ENCODE results near the gene GPNMB.

Gene GPNMB

GRCh38 chr7:23230641-23231101 is 15.9 kb upstream of the GPNMB start:
- DNase-seq (ENCODE audit: low read depth in 2 of 2), result no peak

GRCh38 chr7:23232966-23233365 is 13.6 kb upstream of the GPNMB start:
- DNase-seq (ENCODE audit: low read depth in 2 of 2), result no peak

GRCh38 chr7:23234569-23235296 is 11.8 kb upstream of the GPNMB start:
- DNase-seq (ENCODE audit: low read depth in 2 of 2), result no peak

- no peak for DNase-seq (ENCODE audit: low read depth in 2 of 2)
Observed at GRCh38 chr7:23235813-23236221, 10.8 kb upstream of the GPNMB start.

- no peak for DNase-seq (ENCODE audit: low read depth in 2 of 2)
Observed at GRCh38 chr7:23237000-23237399, 9.6 kb upstream of the GPNMB start.

- DNase-seq (ENCODE audit: low read depth in 2 of 2), result no peak
Observed at GRCh38 chr7:23238983-23239652, 7.5 kb upstream of the GPNMB start.

GRCh38 chr7:23239698-23240097 is 6.9 kb upstream of the GPNMB start:
- no peak for DNase-seq (ENCODE audit: low read depth in 2 of 2)

GRCh38 chr7:23242321-23242720 is 4.3 kb upstream of the GPNMB start:
- DNase-seq (ENCODE audit: low read depth in 2 of 2), result no peak

GRCh38 chr7:23242935-23243334 is 3.6 kb upstream of the GPNMB start:
- DNase-seq (ENCODE audit: low read depth in 2 of 2), result no peak

- DNase-seq (ENCODE audit: low read depth in 2 of 2), result no peak
Observed at GRCh38 chr7:23247046-23247602, 549 bp downstream of the GPNMB start.

GRCh38 chr7:23247603-23248335 is 1.2 kb downstream of the GPNMB start:
- no peak for DNase-seq (ENCODE audit: low read depth in 2 of 2)

- no peak for DNase-seq (ENCODE audit: low read depth in 2 of 2)
Observed at GRCh38 chr7:23249486-23249885, 2.9 kb downstream of the GPNMB start.

GRCh38 chr7:23254051-23254681 is 7.6 kb downstream of the GPNMB start:
- DNase-seq (ENCODE audit: low read depth in 2 of 2), result no peak

GRCh38 chr7:23256731-23257130 is 10.2 kb downstream of the GPNMB start:
- DNase-seq (ENCODE audit: low read depth in 2 of 2), result no peak

GRCh38 chr7:23260371-23260770 is 13.8 kb downstream of the GPNMB start:
- DNase-seq (ENCODE audit: low read depth in 2 of 2), result no peak

- DNase-seq (ENCODE audit: low read depth in 2 of 2), result no peak
Observed at GRCh38 chr7:23261843-23262452, 15.4 kb downstream of the GPNMB start.

GRCh38 chr7:23264916-23265458 is 18.4 kb downstream of the GPNMB start:
- no peak for DNase-seq (ENCODE audit: low read depth in 2 of 2)

- DNase-seq (ENCODE audit: low read depth in 2 of 2), result no peak
Observed at GRCh38 chr7:23266918-23267317, 20.3 kb downstream of the GPNMB start.

- DNase-seq (ENCODE audit: low read depth in 2 of 2), result no peak
Observed at GRCh38 chr7:23267357-23267756, 20.8 kb downstream of the GPNMB start.

- no peak for DNase-seq (ENCODE audit: low read depth in 2 of 2)
Observed at GRCh38 chr7:23268167-23268566, 21.6 kb downstream of the GPNMB start.

- DNase-seq (ENCODE audit: low read depth in 2 of 2), result no peak
Observed at GRCh38 chr7:23268746-23269145, 22.2 kb downstream of the GPNMB start.
